H1 (cell line): ENCODE measurements around the gene C21orf91. TPM values are rescaled to one million over a fixed set of nuclear protein-coding genes. Genes with fewer than 3 reads are reported as not detected.

Experiments used
- CTCF ChIA-PET: fragments of 300-600 bp; sonication (Branson Sonifier 250); formaldehyde crosslinking; loops from one replicate; lab custom pipeline; 2021; ENCODE audit not compliant: partially characterized antibody; lab: Charles Lee
- POLR2A ChIA-PET: fragments of 300-600 bp; sonication (Branson Sonifier 250); formaldehyde crosslinking; loops from one replicate; lab custom pipeline; 2021; ENCODE audit warnings: inconsistent platforms; ENCODE audit not compliant: partially characterized antibody; lab: Charles Lee
- DNase-seq, 2 experiments: peaks; one replicate each; pipeline versions ENCODE4 v3.0.0 to v3.0.0-alpha.2; 2010 to 2022; ENCODE audit warnings: low spot score in 2 of 2, low read depth in 1 of 2, mixed read lengths in 1 of 2
- FAIRE-seq: peaks from 2 replicates; lab custom pipeline; 2011; peaks lifted over from hg19 to GRCh38; lab: Jason Lieb, UNC
- H2AFZ ChIP-seq: 2 replicates; pipeline ENCODE4 v1.8.1; 2012; ENCODE audit warnings: low read length, inconsistent platforms
- H2AK5ac ChIP-seq: 2 replicates; pipeline ENCODE4 v1.6.1; 2013; ENCODE audit warnings: low read depth, low read length
- H2BK120ac ChIP-seq: replicated peaks from 2 replicates; pipeline ENCODE3; 2013; ENCODE audit warnings: low read depth, low read length, inconsistent platforms
- H2BK12ac ChIP-seq: 2 replicates; pipeline ENCODE4 v1.6.1; 2013; ENCODE audit warnings: low read depth, low read length
- H2BK15ac ChIP-seq: 2 replicates; pipeline ENCODE4 v1.6.1; 2013; ENCODE audit warnings: low read length
- H2BK20ac ChIP-seq: 2 replicates; pipeline ENCODE4 v1.6.1; 2013; ENCODE audit warnings: low read length
- H2BK5ac ChIP-seq: 2 replicates; pipeline ENCODE4 v1.6.1; 2013; ENCODE audit warnings: low read depth, low read length
- H3K14ac ChIP-seq: 2 replicates; pipeline ENCODE4 v1.6.1; 2013; ENCODE audit warnings: inconsistent platforms; ENCODE audit not compliant: insufficient read length
- H3K18ac ChIP-seq: 2 replicates; pipeline ENCODE4 v1.6.1; 2013; ENCODE audit warnings: low read length; ENCODE audit errors: extremely low read depth
- H3K23ac ChIP-seq: 2 replicates; pipeline ENCODE4 v1.6.1; 2013; ENCODE audit warnings: inconsistent platforms; ENCODE audit not compliant: insufficient read length
- H3K23me2 ChIP-seq: 2 replicates; pipeline ENCODE4 v1.6.1; 2013; ENCODE audit warnings: low read depth, low read length
- H3K27ac ChIP-seq: 2 replicates; pipeline ENCODE4 v1.6.1; 2011; ENCODE audit warnings: low read depth, low read length, inconsistent platforms
- H3K27me3 ChIP-seq, 4 experiments: replicated peaks in 1 of 4; 1 replicate in 1 of 4; 2 replicates in 3 of 4; pipeline versions ENCODE4 v1.6.1 to v1.8.1; 2011 to 2013; ENCODE audit warnings: low read length in 3 of 4, mild to moderate bottlenecking in 3 of 4, inconsistent platforms in 2 of 4, mixed read lengths in 2 of 4, moderate library complexity in 1 of 4; ENCODE audit not compliant: control insufficient read depth in 3 of 4, insufficient read depth in 3 of 4; ENCODE audit errors: extremely low read depth in 1 of 4
- H3K36me3 ChIP-seq, 4 experiments: 2 replicates each; pipeline versions ENCODE4 v1.6.1 to v1.8.1; 2011 to 2013; ENCODE audit warnings: mild to moderate bottlenecking in 4 of 4, low read length in 3 of 4, moderate library complexity in 2 of 4, control low read depth in 1 of 4, inconsistent platforms in 1 of 4; ENCODE audit not compliant: insufficient read depth in 4 of 4, control insufficient read depth in 2 of 4
- H3K4ac ChIP-seq: replicated peaks from 2 replicates; pipeline ENCODE3; 2013; ENCODE audit warnings: low read length, low read depth, mixed read lengths, inconsistent platforms; ENCODE audit not compliant: insufficient read length
- H3K4me1 ChIP-seq, 4 experiments: replicated peaks in 1 of 4; 1 replicate in 1 of 4; 2 replicates in 3 of 4; pipeline versions ENCODE4 v1.6.1 to v1.8.1; 2011 to 2013; ENCODE audit warnings: low read length in 3 of 4, inconsistent platforms in 2 of 4, mixed read lengths in 1 of 4; ENCODE audit not compliant: insufficient read depth in 4 of 4, control insufficient read depth in 3 of 4
- H3K4me2 ChIP-seq, 2 experiments: 2 replicates each; pipeline versions ENCODE4 v1.6.1 to v1.8.1; 2011 to 2013; ENCODE audit warnings: low read depth in 2 of 2, low read length in 2 of 2, control low read depth in 1 of 2, inconsistent platforms in 1 of 2, mild to moderate bottlenecking in 1 of 2; ENCODE audit not compliant: insufficient read depth in 1 of 2
- H3K4me3 ChIP-seq, 4 experiments: fragments of 200-600, 300-600 bp in 1 of 4; sonication (generic), shearing (Covaris generic), sonication (Bioruptor Twin) in 1 of 4; 2 replicates each; pipeline versions ENCODE4 v1.5.1 to v1.8.1; 2011 to 2016; ENCODE audit warnings: low read length in 4 of 4, low read depth in 3 of 4, control low read depth in 2 of 4, inconsistent platforms in 2 of 4, mild to moderate bottlenecking in 2 of 4, mixed read lengths in 1 of 4, moderate library complexity in 1 of 4; ENCODE audit not compliant: insufficient read depth in 2 of 4; ENCODE audit errors: extremely low read depth in 1 of 4
- H3K56ac ChIP-seq: replicated peaks from 2 replicates; pipeline ENCODE3; 2013; ENCODE audit warnings: low read depth, mild to moderate bottlenecking, mixed read lengths, low read length, inconsistent platforms; ENCODE audit not compliant: insufficient read length
- H3K79me1 ChIP-seq: 2 replicates; pipeline ENCODE4 v1.6.1; 2013; ENCODE audit warnings: low read depth, low read length, control low read depth
- H3K79me2 ChIP-seq, 2 experiments: 2 replicates each; pipeline versions ENCODE4 v1.6.1 to v1.8.1; 2012 to 2013; ENCODE audit warnings: low read length in 2 of 2, mild to moderate bottlenecking in 2 of 2, inconsistent platforms in 1 of 2; ENCODE audit not compliant: insufficient read depth in 2 of 2, control insufficient read depth in 1 of 2
- H3K9ac ChIP-seq, 4 experiments: replicated peaks in 1 of 4; 1 replicate in 1 of 4; 2 replicates in 3 of 4; pipeline versions ENCODE4 v1.6.1 to v1.8.1; 2011 to 2013; ENCODE audit warnings: low read depth in 3 of 4, low read length in 3 of 4, control low read depth in 2 of 4, mild to moderate bottlenecking in 2 of 4, moderate library complexity in 2 of 4, inconsistent platforms in 1 of 4; ENCODE audit errors: extremely low read depth in 1 of 4
- H3K9me3 ChIP-seq, 2 experiments: 2 replicates each; pipeline versions ENCODE4 v1.6.1 to v1.8.1; 2012 to 2013; ENCODE audit warnings: mild to moderate bottlenecking in 2 of 2, moderate library complexity in 2 of 2, control low read depth in 1 of 2, inconsistent platforms in 1 of 2, low read depth in 1 of 2, low read length in 1 of 2, mixed read lengths in 1 of 2; ENCODE audit not compliant: insufficient read depth in 2 of 2
- H4K20me1 ChIP-seq, 2 experiments: replicated peaks in 1 of 2; 2 replicates each; pipeline versions ENCODE3 to v1.8.1; 2011 to 2013; ENCODE audit warnings: inconsistent platforms in 2 of 2, low read length in 2 of 2, mild to moderate bottlenecking in 1 of 2; ENCODE audit not compliant: insufficient read depth in 2 of 2, control insufficient read depth in 1 of 2
- H4K5ac ChIP-seq: 2 replicates; pipeline ENCODE4 v1.6.1; 2013; ENCODE audit warnings: low read length, low read depth, mixed read lengths, inconsistent platforms; ENCODE audit not compliant: insufficient read length
- H4K8ac ChIP-seq: 2 replicates; pipeline ENCODE4 v1.8.0; 2013; ENCODE audit warnings: mild to moderate bottlenecking, moderate library complexity, low read length, inconsistent platforms; ENCODE audit not compliant: insufficient read depth; ENCODE audit errors: extremely low read depth
- H4K91ac ChIP-seq: replicated peaks from 2 replicates; pipeline ENCODE3; 2013; ENCODE audit warnings: low read length, mixed read lengths, inconsistent platforms; ENCODE audit not compliant: insufficient read length
- ASH2L ChIP-seq: fragments of 200-600, 300-600 bp; sonication (generic); IDR thresholded peaks from one replicate; pipeline ENCODE4 v1.7.1; 2017; ENCODE audit warnings: low read length
- BACH1 ChIP-seq: IDR thresholded peaks from 2 replicates; pipeline ENCODE4 v1.6.1; 2012; ENCODE audit warnings: low read length, improper control_type of control experiment
- BRCA1 ChIP-seq: IDR thresholded peaks from 2 replicates; pipeline ENCODE4 v1.6.1; 2012; ENCODE audit warnings: low read depth, low read length, improper control_type of control experiment
- CEBPB ChIP-seq: IDR thresholded peaks from 2 replicates; pipeline ENCODE4 v1.6.1; 2012; ENCODE audit warnings: low read depth, low read length
- EP300 ChIP-seq, 2 experiments: IDR thresholded peaks; 1 replicate in 1 of 2; 2 replicates in 1 of 2; pipeline ENCODE4 v1.6.1; 2011 to 2012; ENCODE audit warnings: low read depth in 2 of 2, low read length in 2 of 2, mild to moderate bottlenecking in 2 of 2, borderline replicate concordance in 1 of 2, inconsistent platforms in 1 of 2, moderate library complexity in 1 of 2
- HDAC2 ChIP-seq, 2 experiments: fragments of 300-600 bp in 1 of 2; sonication (generic) in 1 of 2; IDR thresholded peaks; 2 replicates each; pipeline ENCODE4 v1.6.1; 2011 to 2012; ENCODE audit warnings: low read depth in 2 of 2, low read length in 2 of 2, mild to moderate bottlenecking in 2 of 2, moderate library complexity in 2 of 2, borderline replicate concordance in 1 of 2, inconsistent platforms in 1 of 2
- SIRT6 ChIP-seq: IDR thresholded peaks from one replicate; pipeline ENCODE4 v1.7.1; 2012; ENCODE audit warnings: low read length, inconsistent platforms
- SIX5 ChIP-seq: IDR thresholded peaks from 2 replicates; pipeline ENCODE4 v1.6.1; 2011; ENCODE audit warnings: mild to moderate bottlenecking, low read depth, low read length
- SP1 ChIP-seq: IDR thresholded peaks from 2 replicates; pipeline ENCODE4 v1.6.1; 2011; ENCODE audit warnings: low read depth, low read length
- TAF7 ChIP-seq: optimal IDR thresholded peaks from 2 replicates; pipeline ENCODE3; 2011; ENCODE audit warnings: low read depth, mild to moderate bottlenecking, inconsistent platforms, low read length, moderate library complexity, borderline replicate concordance
- YY1 ChIP-seq: IDR thresholded peaks from 2 replicates; pipeline ENCODE4 v1.6.1; 2011; ENCODE audit warnings: low read depth, mild to moderate bottlenecking, low read length
- WGBS, 2 experiments: shearing (Covaris generic) in 1 of 2; methylation state at CpG; one replicate each; pipeline versions ENCODE4 v1.1.6 to v1.1.7; 2013 to 2015; ENCODE audit warnings: low lambda C conversion rate in 2 of 2, mixed read lengths in 2 of 2, inconsistent platforms in 1 of 2, low coverage in 1 of 2, missing lambda C conversion rate in 1 of 2; ENCODE audit not compliant: insufficient replicate concordance in 2 of 2, insufficient coverage in 1 of 2, insufficient read length in 1 of 2; ENCODE audit errors: extremely low coverage in 1 of 2, missing lambda C conversion rate in 1 of 2; 5-methylcytosine and 5-hydroxymethylcytosine counted together
- polyA plus RNA-seq, 7 experiments: library from polyadenylated mRNA; depleted of rRNA in 3 of 7; stranded (reverse) in 5 of 7; unstranded in 2 of 7; fragments of >200 nt in 5 of 7; fragments of 200-250 nt in 2 of 7; gene quantifications; 1 replicate in 5 of 7; 2 replicates in 1 of 7; 4 replicates in 1 of 7; pipeline versions ENCODE4 v1.2.1 to v1.2.3, GENCODE V29; 2011 to 2013; ENCODE audit warnings: missing spikeins in 2 of 7, mixed read lengths in 2 of 7
- total RNA-seq: library from RNA; stranded (reverse); fragmentation: NEBNext Ultra II Directional; extraction: Animal tissue kit (Norgen Biotek cat#: 25700); gene quantifications from 2 replicates; pipeline ENCODE4 v1.2.1, GENCODE V29; 2021
- TF ChIP-seq, protein P1 (sequence below), 3 experiments: IDR thresholded peaks; 1 replicate in 2 of 3; 2 replicates in 1 of 3; pipeline versions ENCODE4 v1.5.1 to v1.6.1; 2011; ENCODE audit warnings: low read length in 3 of 3, mild to moderate bottlenecking in 3 of 3, inconsistent platforms in 2 of 3, low read depth in 1 of 3, moderate library complexity in 1 of 3; ENCODE audit not compliant: insufficient read depth in 1 of 3; ENCODE audit errors: control extremely low read depth in 1 of 3

C21orf91 gene
- total and polyA plus RNA-seq, 2 of the 8 experiments (the other 6 are each of a cell fraction or from before 2014, with no cell fraction given), result 4.9 to 33.6 TPM

DNA sequence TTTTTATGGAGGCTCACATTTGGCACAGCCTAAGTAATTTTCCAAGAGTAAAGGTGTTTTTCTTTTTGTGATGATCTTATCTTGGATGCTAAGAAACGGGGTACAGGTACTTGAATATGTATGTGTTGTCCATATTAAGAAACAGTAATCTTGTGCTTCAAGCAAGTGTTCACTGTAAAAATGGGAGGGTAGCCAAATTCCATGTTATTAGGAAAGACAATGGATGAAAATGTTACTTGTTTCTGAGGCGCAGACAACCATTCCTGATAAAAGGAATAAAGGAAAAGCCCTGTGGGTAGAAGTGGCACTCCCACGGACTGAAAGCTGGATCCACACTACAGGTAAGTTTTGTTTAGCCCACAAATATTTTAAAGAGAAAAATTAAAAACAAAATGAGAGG, 15.6 kb downstream of the C21orf91 start:
- H3K56ac ChIP-seq, result no peak overlapping the region
- no peak overlapping the region for H4K8ac ChIP-seq
- H3K4me2 ChIP-seq, result no peak overlapping the region
- H3K4me3 ChIP-seq, result no peak overlapping the region
- H3K79me2 ChIP-seq, result peaks cover 0 to 19% of the 10 kb centered on the region in 2 experiments; a peak in 2 of 4 replicates
- H2BK15ac ChIP-seq, result no peak overlapping the region
- no peak overlapping the region for H2BK120ac ChIP-seq
- ChIA-PET CTCF (interaction anchor here (1.7 kb wide), 1 partner anchor 128 kb away, joined by 3 read pairs; no protein-coding TSS in a partner anchor), POLR2A (interaction anchor here (1.7 kb wide), 1 partner anchor 15 kb away, joined by 5 read pairs; no protein-coding TSS in a partner anchor)
- no peak overlapping the region for H2BK5ac ChIP-seq
- no peaks in the 10 kb centered on the region for H3K79me1 ChIP-seq
- no peak overlapping the region for H2AK5ac ChIP-seq
- H3K9ac ChIP-seq, result no peak overlapping the region
- H3K36me3 ChIP-seq, result peaks cover 3 to 32% (median 17%) of the 10 kb centered on the region in 4 experiments
- no peaks in the 10 kb centered on the region for H3K23me2 ChIP-seq
- no peak overlapping the region for H2BK12ac ChIP-seq
- no peak overlapping the region for H3K4ac ChIP-seq
- no peaks in the 10 kb centered on the region for H3K27me3 ChIP-seq
- H4K20me1 ChIP-seq, result no peaks in the 10 kb centered on the region
- H3K23ac ChIP-seq, result no peak overlapping the region
- H3K4me1 ChIP-seq, result no peaks in the 10 kb centered on the region
- no peak overlapping the region for H4K5ac ChIP-seq
- H3K18ac ChIP-seq, result no peak overlapping the region
- FAIRE-seq (no peak), DNase-seq (no peak)
- 89% methylated on average over 3 of the region's 3 CpGs; no CpG with 5 or more reads in 1 of the 2 experiments for WGBS, 2 experiments
- H2AFZ ChIP-seq, result no peak overlapping the region
- H4K91ac ChIP-seq, result no peak overlapping the region
- H3K27ac ChIP-seq, result no peak overlapping the region
- H3K14ac ChIP-seq, result no peak overlapping the region
- H3K9me3 ChIP-seq, result peaks cover 12 to 15% of the 10 kb centered on the region in 2 experiments
- no peak overlapping the region for H2BK20ac ChIP-seq
- no peak for TF ChIP-seq YY1
- TF ChIP-seq BRCA1, result no peak
- TF ChIP-seq EP300 (IDR thresholded peaks at IDR 0.05; ENCODE audit: borderline replicate concordance in 1 of 2, low read depth in 2 of 2, low read length in 2 of 2), result no peak
- TF ChIP-seq HDAC2 (IDR thresholded peaks at IDR 0.05; ENCODE audit: borderline replicate concordance in 1 of 2, low read depth in 2 of 2, low read length in 2 of 2), result no peak
- no peak for TF ChIP-seq SIRT6
- TF ChIP-seq, protein P1, sequence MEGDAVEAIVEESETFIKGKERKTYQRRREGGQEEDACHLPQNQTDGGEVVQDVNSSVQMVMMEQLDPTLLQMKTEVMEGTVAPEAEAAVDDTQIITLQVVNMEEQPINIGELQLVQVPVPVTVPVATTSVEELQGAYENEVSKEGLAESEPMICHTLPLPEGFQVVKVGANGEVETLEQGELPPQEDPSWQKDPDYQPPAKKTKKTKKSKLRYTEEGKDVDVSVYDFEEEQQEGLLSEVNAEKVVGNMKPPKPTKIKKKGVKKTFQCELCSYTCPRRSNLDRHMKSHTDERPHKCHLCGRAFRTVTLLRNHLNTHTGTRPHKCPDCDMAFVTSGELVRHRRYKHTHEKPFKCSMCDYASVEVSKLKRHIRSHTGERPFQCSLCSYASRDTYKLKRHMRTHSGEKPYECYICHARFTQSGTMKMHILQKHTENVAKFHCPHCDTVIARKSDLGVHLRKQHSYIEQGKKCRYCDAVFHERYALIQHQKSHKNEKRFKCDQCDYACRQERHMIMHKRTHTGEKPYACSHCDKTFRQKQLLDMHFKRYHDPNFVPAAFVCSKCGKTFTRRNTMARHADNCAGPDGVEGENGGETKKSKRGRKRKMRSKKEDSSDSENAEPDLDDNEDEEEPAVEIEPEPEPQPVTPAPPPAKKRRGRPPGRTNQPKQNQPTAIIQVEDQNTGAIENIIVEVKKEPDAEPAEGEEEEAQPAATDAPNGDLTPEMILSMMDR (IDR thresholded peaks at IDR 0.05; ENCODE audit: control extremely low read depth in 1 of 3, insufficient read depth in 1 of 3, low read depth in 1 of 3, low read length in 3 of 3), result no peak
- TF ChIP-seq ASH2L, result no peak
- no peak for TF ChIP-seq SIX5
- TF ChIP-seq TAF7, result no peak
- no peak for TF ChIP-seq SP1
- TF ChIP-seq BACH1, result no peak
- TF ChIP-seq CEBPB, result no peak
